Mesothelial cell of epicardium (in vitro differentiated cells): ENCODE results near the gene ECM2. TPM values are rescaled to one million over a fixed set of nuclear protein-coding genes. Genes with fewer than 3 reads are reported as not detected.

Source experiments
- DNase-seq, 2 experiments: peaks; one replicate each; pipeline ENCODE4 v3.0.0; 2021; ENCODE audit warnings: low spot score in 2 of 2; ENCODE audit not compliant: unreplicated experiment in 2 of 2
- H3K27ac Mint-ChIP-seq: 2 replicates; pipeline ENCODE4 v1.8.0; 2021; ENCODE audit warnings: mixed read lengths
- H3K27me3 Mint-ChIP-seq: 2 replicates; pipeline ENCODE4 v1.8.0; 2021; ENCODE audit warnings: low read depth, mixed read lengths
- H3K36me3 Mint-ChIP-seq: 2 replicates; pipeline ENCODE4 v1.8.0; 2021; ENCODE audit warnings: mixed read lengths
- H3K4me1 Mint-ChIP-seq: 2 replicates; pipeline ENCODE4 v1.8.0; 2021; ENCODE audit warnings: mixed read lengths
- H3K4me3 Mint-ChIP-seq: 2 replicates; pipeline ENCODE4 v1.8.0; 2021; ENCODE audit warnings: mild to moderate bottlenecking, moderate library complexity, mixed read lengths
- H3K9me3 Mint-ChIP-seq: 2 replicates; pipeline ENCODE4 v1.8.0; 2021; ENCODE audit warnings: mixed read lengths
- CTCF ChIP-seq: fragments of 200-600 bp; sonication (generic); IDR thresholded peaks from one replicate; pipeline ENCODE4 v1.5.0; 2021; ENCODE audit warnings: antibody characterized with exemption; ENCODE audit not compliant: unreplicated experiment
- total RNA-seq: library from RNA; stranded (reverse); gene quantifications from 3 replicates; pipeline ENCODE4 v1.2.1, GENCODE V29; 2021

The ECM2 gene
- total RNA-seq, 1 donor from 2014 or later, result not detected

GRCh38 chr9:92474587-92474986, 61.2 kb downstream of the ECM2 start:
- no peaks in the 10 kb centered on the region for H3K9me3 Mint-ChIP-seq
- no peak for DNase-seq
- H3K4me3 Mint-ChIP-seq, result no peak overlapping the region
- H3K27ac Mint-ChIP-seq, result no peak overlapping the region
- no peaks in the 10 kb centered on the region for H3K36me3 Mint-ChIP-seq
- no peaks in the 10 kb centered on the region for H3K27me3 Mint-ChIP-seq
- peaks cover 5% of the 10 kb centered on the region for H3K4me1 Mint-ChIP-seq
- TF ChIP-seq CTCF, result no peak

GRCh38 chr9:92468206-92468605, 67.6 kb downstream of the ECM2 start:
- H3K4me3 Mint-ChIP-seq, result no peak overlapping the region
- peaks cover 6% of the 10 kb centered on the region for H3K4me1 Mint-ChIP-seq
- no peak for DNase-seq
- TF ChIP-seq CTCF, result no peak
- no peak overlapping the region for H3K27ac Mint-ChIP-seq
- no peaks in the 10 kb centered on the region for H3K27me3 Mint-ChIP-seq
- no peaks in the 10 kb centered on the region for H3K9me3 Mint-ChIP-seq
- H3K36me3 Mint-ChIP-seq, result no peaks in the 10 kb centered on the region

- Mint-ChIP-seq H3K36me3 (no peaks in the 10 kb centered on the region), H3K27me3 (no peaks in the 10 kb centered on the region), H3K4me1 (peaks cover 6% of the 10 kb centered on the region), H3K27ac (no peak overlapping the region), H3K4me3 (no peak overlapping the region), H3K9me3 (no peaks in the 10 kb centered on the region)
- TF ChIP-seq CTCF, result no peak
- no peak for DNase-seq
Observed at GRCh38 chr9:92467511-92467910, 68.3 kb downstream of the ECM2 start.

GRCh38 chr9:92467041-92467440, 68.7 kb downstream of the ECM2 start:
- Mint-ChIP-seq H3K27me3 (no peaks in the 10 kb centered on the region), H3K4me3 (no peak overlapping the region), H3K4me1 (peaks cover 6% of the 10 kb centered on the region), H3K36me3 (no peaks in the 10 kb centered on the region), H3K9me3 (no peaks in the 10 kb centered on the region), H3K27ac (no peak overlapping the region)
- DNase-seq, result no peak
- no peak for TF ChIP-seq CTCF

- no peak overlapping the region for H3K27ac Mint-ChIP-seq
- H3K36me3 Mint-ChIP-seq, result no peaks in the 10 kb centered on the region
- no peak for TF ChIP-seq CTCF
- no peak for DNase-seq
- no peaks in the 10 kb centered on the region for H3K27me3 Mint-ChIP-seq
- no peak overlapping the region for H3K4me3 Mint-ChIP-seq
- peaks cover 8% of the 10 kb centered on the region for H3K4me1 Mint-ChIP-seq
- no peaks in the 10 kb centered on the region for H3K9me3 Mint-ChIP-seq
Observed at GRCh38 chr9:92463984-92464383, 71.8 kb downstream of the ECM2 start.

GRCh38 chr9:92463387-92463786, 72.4 kb downstream of the ECM2 start:
- DNase-seq, result no peak
- Mint-ChIP-seq H3K9me3 (no peaks in the 10 kb centered on the region), H3K27me3 (no peaks in the 10 kb centered on the region), H3K27ac (no peak overlapping the region), H3K4me1 (peaks cover 8% of the 10 kb centered on the region), H3K36me3 (no peaks in the 10 kb centered on the region), H3K4me3 (no peak overlapping the region)
- no peak for TF ChIP-seq CTCF
